Effector memory CD4-positive, alpha-beta T cell (primary cell): ENCODE data around the gene MAMSTR.

Experiments
- DNase-seq, 3 donors: peaks; one replicate each; pipeline ENCODE4 v3.0.0-alpha.2; 2020
- H3K27ac ChIP-seq: 2 replicates; pipeline ENCODE4 v1.7.0; 2013; ENCODE audit warnings: mild to moderate bottlenecking, low read length, moderate library complexity; ENCODE audit not compliant: insufficient read depth, poor library complexity, severe bottlenecking
- H3K27me3 ChIP-seq: replicated peaks from 2 replicates; pipeline ENCODE4 v1.7.0; 2013; ENCODE audit warnings: mild to moderate bottlenecking, low read length; ENCODE audit not compliant: insufficient read depth, control insufficient read depth, poor library complexity, severe bottlenecking
- H3K36me3 ChIP-seq: 2 replicates; pipeline ENCODE4 v1.7.0; 2013; ENCODE audit warnings: mild to moderate bottlenecking, low read length, moderate library complexity; ENCODE audit not compliant: control insufficient read depth, insufficient read depth
- H3K4me1 ChIP-seq: 2 replicates; pipeline ENCODE4 v1.7.0; 2013; ENCODE audit warnings: low read length, mild to moderate bottlenecking; ENCODE audit not compliant: control insufficient read depth, insufficient read depth, poor library complexity, severe bottlenecking
- H3K4me3 ChIP-seq: 2 replicates; pipeline ENCODE4 v1.7.0; 2013; ENCODE audit warnings: low read length, low read depth, mild to moderate bottlenecking; ENCODE audit not compliant: insufficient read depth, poor library complexity, severe bottlenecking
- H3K9me3 ChIP-seq: 2 replicates; pipeline ENCODE4 v1.7.0; 2013; ENCODE audit warnings: mild to moderate bottlenecking, low read length, moderate library complexity; ENCODE audit not compliant: control insufficient read depth

The MAMSTR gene

DNA sequence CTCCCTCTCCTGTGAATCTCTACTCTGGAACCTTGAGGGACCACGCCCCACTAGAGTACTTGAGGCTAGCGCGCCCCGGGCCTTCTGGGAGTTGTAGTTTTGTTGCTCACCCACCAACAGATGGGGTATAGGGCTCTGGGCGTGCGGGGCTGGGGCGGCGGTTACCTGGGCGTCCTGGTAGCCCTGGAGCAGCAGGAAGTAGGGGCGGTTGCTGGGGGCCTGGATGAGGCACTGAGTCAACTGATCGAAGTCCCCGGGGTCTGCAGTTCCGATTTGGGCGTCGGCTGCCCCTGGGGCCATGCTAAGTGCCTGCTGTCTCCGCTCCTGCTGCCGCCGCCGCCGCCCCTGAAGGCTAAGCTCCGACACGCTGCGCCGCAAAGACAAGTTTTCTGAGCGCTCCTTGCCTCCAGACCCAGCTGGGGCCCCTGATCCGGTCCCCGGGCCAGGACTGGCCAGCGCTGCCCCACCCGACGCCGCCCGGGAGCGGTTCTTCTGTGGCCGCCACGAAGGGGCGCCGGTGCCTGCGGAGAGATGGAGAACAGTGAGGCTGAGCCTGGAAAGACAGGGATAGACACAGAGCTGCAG is 15.6 kb upstream of the MAMSTR start:
- Histone ChIP-seq H3K27ac (no peak overlapping the region), H3K27me3 (no peaks in the 10 kb centered on the region), H3K4me1 (peaks cover 11% of the 10 kb centered on the region), H3K36me3 (no peaks in the 10 kb centered on the region), H3K9me3 (no peaks in the 10 kb centered on the region), H3K4me3 (no peak overlapping the region)
- no peak for DNase-seq

DNA sequence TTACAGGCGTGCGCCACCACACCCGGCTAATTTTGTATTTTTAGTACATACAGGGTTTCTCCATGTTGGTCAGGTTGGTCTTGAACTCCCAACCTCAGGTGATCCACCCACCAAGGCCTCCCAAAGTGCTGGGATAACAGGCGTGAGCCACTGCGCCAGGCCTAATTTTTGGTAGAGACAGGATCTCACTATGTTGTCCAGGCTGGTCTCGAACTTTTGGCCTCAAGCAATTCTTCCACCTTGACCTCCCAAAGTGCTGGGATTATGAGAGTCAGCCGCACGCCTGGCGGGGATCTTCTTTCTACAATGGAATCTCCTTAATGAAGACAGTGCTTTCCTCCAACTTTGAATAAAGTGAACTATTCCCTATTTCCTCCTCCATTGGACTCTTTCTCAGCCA is 15.1 kb upstream of the MAMSTR start:
- Histone ChIP-seq H3K4me3 (no peak overlapping the region), H3K27ac (no peak overlapping the region), H3K4me1 (peaks cover 6% of the 10 kb centered on the region), H3K9me3 (no peaks in the 10 kb centered on the region), H3K27me3 (no peaks in the 10 kb centered on the region), H3K36me3 (no peaks in the 10 kb centered on the region)
- no peak for DNase-seq

DNA sequence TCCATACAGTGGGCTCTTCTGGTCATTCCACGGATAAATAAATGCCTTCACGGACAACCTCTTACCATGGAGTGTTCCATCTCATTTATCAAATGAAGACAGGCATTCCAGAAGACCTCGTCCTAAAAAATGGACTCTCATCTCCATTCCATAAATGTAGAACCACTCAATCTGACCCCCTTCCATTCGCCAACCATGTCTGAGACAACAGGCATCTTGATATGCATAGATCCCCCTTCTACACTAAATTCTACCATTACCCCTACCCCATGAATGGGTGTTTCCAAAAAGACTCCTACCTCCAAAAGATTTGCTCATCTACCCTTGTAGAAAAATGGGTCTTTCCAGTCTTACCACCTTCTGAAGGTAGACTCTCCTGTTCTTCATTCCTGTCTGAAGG is 11.9 kb upstream of the MAMSTR start:
- H3K36me3 ChIP-seq, result no peaks in the 10 kb centered on the region
- H3K9me3 ChIP-seq, result no peaks in the 10 kb centered on the region
- H3K4me1 ChIP-seq, result no peaks in the 10 kb centered on the region
- no peak overlapping the region for H3K4me3 ChIP-seq
- H3K27me3 ChIP-seq, result no peaks in the 10 kb centered on the region
- no peak overlapping the region for H3K27ac ChIP-seq
- DNase-seq, result no peak

DNA sequence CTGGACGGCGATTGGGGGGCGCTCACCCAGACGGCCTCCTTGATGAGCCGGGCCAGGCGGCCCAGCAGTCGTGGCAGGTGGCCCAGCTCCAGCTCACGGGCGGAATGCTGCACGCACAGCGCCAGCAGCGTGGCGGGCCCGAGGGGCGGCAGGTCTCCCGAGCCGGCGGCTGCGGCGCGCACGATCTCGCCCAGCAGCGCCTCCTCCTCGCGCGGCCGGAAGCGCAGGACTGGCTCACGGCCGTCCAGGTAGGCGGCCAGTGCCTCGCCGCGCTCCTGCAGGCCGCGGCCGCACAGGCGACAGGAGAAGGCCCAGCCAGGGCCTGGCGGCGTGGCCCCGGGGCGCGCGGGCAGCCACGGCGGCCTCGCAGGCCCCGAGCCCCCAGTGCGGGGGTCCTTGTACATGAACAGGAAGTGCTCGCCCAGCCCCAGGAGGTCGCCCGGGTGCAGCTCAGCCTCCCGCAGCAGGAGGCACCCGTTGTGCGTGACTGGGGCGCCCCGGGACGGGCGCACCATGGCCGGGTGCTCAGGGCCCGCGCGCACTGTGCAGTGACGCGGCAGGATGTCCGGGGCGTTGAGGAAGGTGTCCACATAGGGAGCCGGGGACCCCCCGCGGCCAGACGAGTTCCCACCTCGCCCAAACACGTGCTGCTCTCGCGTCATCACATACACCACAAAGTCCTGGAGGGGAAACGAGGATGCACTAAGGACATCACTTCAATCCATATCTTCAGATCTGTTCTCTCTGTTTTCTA is 9.6 kb upstream of the MAMSTR start:
- Histone ChIP-seq H3K27me3 (no peaks in the 10 kb centered on the region), H3K36me3 (no peaks in the 10 kb centered on the region), H3K9me3 (no peaks in the 10 kb centered on the region), H3K27ac (no peak overlapping the region), H3K4me3 (no peak overlapping the region), H3K4me1 (peaks cover 6% of the 10 kb centered on the region)
- DNase-seq, result no peak

DNA sequence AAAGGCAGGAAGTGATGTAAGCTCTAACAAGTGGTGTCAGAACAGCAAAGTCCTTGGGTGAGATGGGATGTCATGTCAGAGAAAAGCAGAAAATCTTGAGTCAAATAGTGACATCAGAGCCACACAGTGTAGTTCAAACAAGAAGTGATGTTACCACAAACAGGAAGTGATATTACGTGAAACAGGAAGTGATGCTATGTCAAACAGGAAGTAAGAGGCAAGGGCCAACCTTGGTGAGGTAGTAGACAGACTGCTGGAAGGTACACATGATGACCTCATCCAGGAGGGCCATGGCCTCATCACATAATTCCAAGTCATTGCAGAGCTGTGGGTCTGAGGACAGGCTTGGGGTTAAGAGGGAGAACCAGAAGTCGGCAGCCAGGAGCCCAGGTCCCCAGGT is 7.0 kb upstream of the MAMSTR start:
- no peaks in the 10 kb centered on the region for H3K36me3 ChIP-seq
- H3K9me3 ChIP-seq, result no peaks in the 10 kb centered on the region
- no peaks in the 10 kb centered on the region for H3K27me3 ChIP-seq
- H3K27ac ChIP-seq, result no peak overlapping the region
- H3K4me1 ChIP-seq, result peaks cover 6% of the 10 kb centered on the region
- DNase-seq, result no peak
- H3K4me3 ChIP-seq, result no peak overlapping the region

DNA sequence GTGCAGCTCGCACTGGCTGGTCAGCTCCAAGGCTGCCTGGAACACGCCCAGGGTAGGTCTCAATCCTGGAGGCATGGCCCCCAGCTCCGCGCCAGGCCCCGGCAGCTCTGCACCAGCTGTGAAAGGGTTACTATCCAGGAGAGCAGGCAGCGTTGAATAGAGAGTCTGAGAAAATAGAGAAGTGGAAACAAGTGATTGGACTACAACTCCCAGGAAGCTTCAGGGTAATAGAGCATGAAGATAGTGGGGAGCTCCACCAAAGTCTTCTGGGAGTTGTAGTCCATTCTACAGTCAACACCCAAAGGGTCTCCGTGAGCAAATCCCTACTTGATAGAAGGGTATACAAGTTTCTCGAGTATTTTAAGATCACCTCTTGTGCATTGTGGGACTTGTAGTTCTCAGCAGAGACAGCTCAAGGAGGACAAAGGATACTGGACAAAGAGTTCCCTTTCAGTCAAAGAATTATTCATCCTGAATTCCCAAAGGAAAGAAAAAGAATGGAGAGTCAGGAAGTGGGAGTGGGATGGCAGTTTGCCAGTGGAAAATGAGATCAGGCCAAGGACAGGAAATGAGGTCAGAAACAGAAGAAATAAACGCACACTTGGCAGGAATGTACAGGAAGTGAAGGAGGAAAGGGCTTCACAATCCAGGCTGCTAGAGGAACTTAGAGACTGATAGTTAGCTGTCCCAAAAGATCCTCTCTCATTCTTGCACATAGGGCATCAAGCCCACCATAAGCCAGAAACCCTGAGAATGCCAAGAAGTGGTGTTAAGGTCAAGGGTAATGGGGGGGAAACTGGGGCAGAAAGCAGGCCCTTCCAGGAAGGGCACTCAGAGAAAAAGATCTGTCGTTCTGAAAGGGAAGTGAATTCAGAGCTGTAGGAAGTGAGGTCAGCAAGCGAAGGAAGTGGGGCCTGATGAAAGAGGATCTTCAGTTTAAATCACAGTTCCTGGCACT is 5.5 kb upstream of the MAMSTR start:
- peaks cover 10% of the 10 kb centered on the region for H3K4me1 ChIP-seq
- no peaks in the 10 kb centered on the region for H3K27me3 ChIP-seq
- H3K9me3 ChIP-seq, result no peaks in the 10 kb centered on the region
- DNase-seq, result no peak
- no peak overlapping the region for H3K4me3 ChIP-seq
- no peaks in the 10 kb centered on the region for H3K36me3 ChIP-seq
- peak overlapping the region; percentile 34 for H3K27ac ChIP-seq

DNA sequence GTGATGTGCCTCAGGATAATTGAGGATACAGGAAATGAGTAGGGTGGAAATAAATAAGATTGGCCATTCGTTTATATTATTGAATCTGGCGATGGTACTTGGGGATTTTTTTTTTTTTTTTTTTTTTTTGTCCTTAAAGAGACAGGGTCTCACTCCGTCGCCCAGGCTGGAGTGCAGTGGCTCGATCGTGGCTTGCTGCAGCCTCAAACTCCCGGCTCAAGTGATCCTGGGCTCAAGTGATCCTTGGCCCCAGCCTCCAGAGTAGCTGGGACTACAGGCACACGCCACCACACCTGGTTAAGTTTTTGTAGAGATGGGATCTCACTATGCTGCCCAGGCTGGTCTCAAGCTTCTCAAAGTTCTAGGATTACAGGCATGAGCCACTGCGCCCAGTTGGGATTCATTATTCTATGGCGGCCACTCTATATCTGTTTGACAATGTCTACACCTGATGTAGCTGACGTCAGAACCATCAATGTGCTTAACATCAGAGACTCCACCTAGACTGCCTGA is 2.7 kb upstream of the MAMSTR start:
- peaks cover 10% of the 10 kb centered on the region for H3K4me1 ChIP-seq
- H3K9me3 ChIP-seq, result no peaks in the 10 kb centered on the region
- H3K4me3 ChIP-seq, result no peak overlapping the region
- H3K27ac ChIP-seq, result no peak overlapping the region
- no peaks in the 10 kb centered on the region for H3K36me3 ChIP-seq
- no peaks in the 10 kb centered on the region for H3K27me3 ChIP-seq
- no peak for DNase-seq

DNA sequence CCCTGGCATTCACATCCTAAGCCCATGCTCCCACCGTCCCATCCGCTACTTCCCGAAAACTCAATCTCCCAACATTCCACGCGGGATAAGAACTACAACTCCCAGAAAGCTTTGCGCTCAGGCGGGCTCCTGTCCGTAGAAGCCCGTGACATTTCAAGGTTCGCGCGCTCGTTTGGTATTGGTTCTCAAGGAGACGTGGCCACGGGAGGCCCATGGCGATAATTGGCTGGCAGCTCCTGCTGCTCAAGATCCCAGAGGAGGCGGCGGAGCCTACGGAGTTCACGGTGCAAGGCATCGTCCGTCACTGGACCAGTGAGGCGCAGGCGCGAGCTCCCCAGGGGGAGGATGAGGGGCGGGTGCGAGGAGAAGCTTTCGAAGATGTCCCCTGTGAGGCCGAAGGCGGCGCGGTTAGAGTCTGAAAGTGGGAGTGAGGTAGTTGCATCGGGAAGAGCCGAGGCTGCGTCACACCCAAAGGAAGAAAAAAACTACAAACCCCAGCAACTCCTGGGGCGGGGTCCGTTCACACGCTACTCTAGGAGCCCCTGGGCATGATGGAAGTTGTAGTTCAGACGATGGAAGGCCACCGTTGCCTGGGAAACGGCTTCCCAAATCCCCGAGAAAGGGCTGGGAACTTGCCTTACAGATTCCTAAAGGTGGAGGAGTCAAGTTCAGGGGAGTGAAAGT is 1.2 kb upstream of the MAMSTR start:
- H3K4me3 ChIP-seq, result peak overlapping the region; percentile 71
- DNase-seq, result peak; percentile 77 to 86 (median 86)
- no peaks in the 10 kb centered on the region for H3K36me3 ChIP-seq
- no peaks in the 10 kb centered on the region for H3K27me3 ChIP-seq
- no peaks in the 10 kb centered on the region for H3K9me3 ChIP-seq
- peak overlapping the region; percentile 77 for H3K27ac ChIP-seq
- H3K4me1 ChIP-seq, result peaks cover 10% of the 10 kb centered on the region

DNA sequence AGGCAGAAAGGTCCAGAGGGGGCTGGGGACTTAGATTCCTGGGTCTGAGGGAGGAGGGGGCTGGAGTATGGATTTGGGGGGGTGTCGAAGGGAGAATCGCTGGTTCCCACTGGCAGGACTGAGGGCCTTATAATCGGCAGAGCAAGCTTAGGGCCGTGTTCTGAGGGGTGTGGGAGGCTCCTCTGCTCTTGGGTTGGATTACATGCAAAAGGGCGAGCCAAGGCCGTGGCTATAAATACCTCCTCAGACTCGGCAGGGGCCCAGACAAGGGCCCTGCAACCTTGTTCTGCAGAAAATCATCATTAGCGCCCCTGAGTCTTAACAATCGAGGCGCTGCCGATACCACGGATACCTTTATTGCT is 707 bp upstream of the MAMSTR start:
- Histone ChIP-seq H3K4me1 (peaks cover 7% of the 10 kb centered on the region), H3K4me3 (peak overlapping the region; percentile 71), H3K27me3 (no peaks in the 10 kb centered on the region), H3K36me3 (no peaks in the 10 kb centered on the region), H3K27ac (peak overlapping the region; percentile 77), H3K9me3 (no peaks in the 10 kb centered on the region)
- DNase-seq, result no peak
